ENCODE data around the gene CD247.

DNA sequence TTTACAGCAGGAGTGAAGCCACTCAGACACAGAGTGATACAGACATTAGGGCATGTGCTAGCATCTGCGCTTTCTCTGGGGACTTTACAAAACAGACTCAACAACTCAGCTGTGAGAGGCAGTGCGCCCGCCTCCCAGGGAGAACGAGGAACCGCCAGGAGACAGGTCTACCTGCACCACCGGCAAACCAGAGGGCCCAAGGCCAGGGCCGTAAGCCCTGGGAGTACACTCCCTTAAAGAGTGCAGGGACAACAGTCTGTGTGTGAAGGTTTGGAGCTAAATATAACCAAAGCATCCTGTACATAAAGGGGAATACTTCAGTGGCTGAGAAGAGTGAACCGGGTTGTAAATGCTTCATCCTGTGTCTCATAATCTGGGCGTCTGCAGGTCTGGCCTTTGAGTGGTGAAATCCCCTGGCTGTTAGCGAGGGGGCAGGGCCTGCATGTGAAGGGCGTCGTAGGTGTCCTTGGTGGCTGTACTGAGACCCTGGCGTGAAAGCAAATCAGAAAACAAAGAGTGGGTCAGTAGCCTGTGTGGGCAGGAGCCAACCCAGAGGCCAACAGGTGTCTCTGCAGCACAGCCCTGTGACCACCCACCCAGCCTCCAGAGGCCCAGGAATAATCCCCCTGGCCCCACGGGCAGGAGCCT lies 86.9 kb downstream of the CD247 start:
- TF ChIP-seq POLR2AphosphoS5 (IDR thresholded peaks at IDR 0.05; ENCODE audit: borderline replicate concordance, low read depth, low read length) (no peak), EZH2 (IDR thresholded peaks at IDR 0.05) (no peak), FOXP2 (optimal IDR thresholded peaks at IDR 0.05; ENCODE audit: control extremely low read depth, extremely low read length, insufficient read depth) (no peak)

Data from SK-N-MC (cell line).